ENCODE measurements around the gene ASCL5. TPM values are rescaled to one million over a fixed set of nuclear protein-coding genes. Genes with fewer than 3 reads are reported as not detected.
A peak's percentile ranks its signal among the peaks of the same experiment; 100 is the strongest.

Gene ASCL5
- total RNA-seq, 2 donors from 2014 or later: 1.2 to 1.8 TPM

GRCh38 chr1:201115390-201115937, 11.5 kb downstream of the ASCL5 start:
- peaks cover 40% of the 10 kb centered on the region for H3K27me3 Mint-ChIP-seq (ENCODE audit: insufficient read depth)
- H3K9me3 Mint-ChIP-seq: no peaks in the 10 kb centered on the region
- no peak overlapping the region for H3K27ac Mint-ChIP-seq
- Histone ChIP-seq H3K4me1 (ENCODE audit: control insufficient read depth, insufficient read depth, low read length) (no peaks in the 10 kb centered on the region), H3K36me3 (ENCODE audit: control insufficient read depth, insufficient read depth, low read length) (no peaks in the 10 kb centered on the region), H3K9me3 (ENCODE audit: control insufficient read depth, low read length) (no peaks in the 10 kb centered on the region), H3K27me3 (ENCODE audit: control insufficient read depth, insufficient read depth, low read length, poor library complexity, severe bottlenecking) (peaks cover 30% of the 10 kb centered on the region), H3K9ac (ENCODE audit: extremely low read depth, low read length, poor library complexity, severe bottlenecking) (no peak overlapping the region), H3K4me3 (ENCODE audit: low read length) (no peak overlapping the region), H3K27ac (ENCODE audit: low read depth, low read length) (no peak overlapping the region)
- peaks cover 4% of the 10 kb centered on the region for H3K4me1 Mint-ChIP-seq
- no peak for DNase-seq
- 95 to 96% methylated on average over 15 to 25 of the region's 25 CpGs for WGBS, 2 experiments (ENCODE audit: insufficient coverage in 1 of 2, insufficient read length in 1 of 2)
- no peak for TF ChIP-seq CTCF (conservative IDR thresholded peaks at IDR 0.05)
- H3K4me3 Mint-ChIP-seq: no peak overlapping the region
- H3K36me3 Mint-ChIP-seq (ENCODE audit: low read depth): no peaks in the 10 kb centered on the region

- WGBS, 2 experiments (ENCODE audit: insufficient coverage in 1 of 2, insufficient read length in 1 of 2): 4% methylated on average over 41 to 88 of the region's 88 CpGs
- peaks cover 45% of the 10 kb centered on the region for H3K27me3 Mint-ChIP-seq (ENCODE audit: insufficient read depth)
- peaks cover 30% of the 10 kb centered on the region for H3K27me3 ChIP-seq (ENCODE audit: control insufficient read depth, insufficient read depth, low read length, poor library complexity, severe bottlenecking)
- H3K27ac Mint-ChIP-seq: no peak overlapping the region
- peak overlapping the region; percentile 61 for H3K4me3 Mint-ChIP-seq
- no peaks in the 10 kb centered on the region for H3K4me1 ChIP-seq (ENCODE audit: control insufficient read depth, insufficient read depth, low read length)
- DNase-seq: peak; percentile 98
- no peaks in the 10 kb centered on the region for H3K36me3 ChIP-seq (ENCODE audit: control insufficient read depth, insufficient read depth, low read length)
- no peaks in the 10 kb centered on the region for H3K36me3 Mint-ChIP-seq (ENCODE audit: low read depth)
- H3K27ac ChIP-seq (ENCODE audit: low read depth, low read length): no peak overlapping the region
- H3K4me3 ChIP-seq (ENCODE audit: low read length): peak overlapping the region; percentile 75
- no peak overlapping the region for H3K9ac ChIP-seq (ENCODE audit: extremely low read depth, low read length, poor library complexity, severe bottlenecking)
- TF ChIP-seq CTCF (conservative IDR thresholded peaks at IDR 0.05): peak; percentile 87
- H3K9me3 Mint-ChIP-seq: no peaks in the 10 kb centered on the region
- peaks cover 4% of the 10 kb centered on the region for H3K4me1 Mint-ChIP-seq
- no peaks in the 10 kb centered on the region for H3K9me3 ChIP-seq (ENCODE audit: control insufficient read depth, low read length)
Observed at GRCh38 chr1:201114245-201115131, 12.5 kb downstream of the ASCL5 start.

- DNase-seq: no peak
- Mint-ChIP-seq H3K9me3 (no peaks in the 10 kb centered on the region), H3K27ac (no peak overlapping the region), H3K4me3 (peak overlapping the region; percentile 61), H3K27me3 (ENCODE audit: insufficient read depth) (peaks cover 45% of the 10 kb centered on the region), H3K4me1 (peaks cover 7% of the 10 kb centered on the region), H3K36me3 (ENCODE audit: low read depth) (no peaks in the 10 kb centered on the region)
- Histone ChIP-seq H3K36me3 (ENCODE audit: control insufficient read depth, insufficient read depth, low read length) (no peaks in the 10 kb centered on the region), H3K27me3 (ENCODE audit: control insufficient read depth, insufficient read depth, low read length, poor library complexity, severe bottlenecking) (peaks cover 30% of the 10 kb centered on the region), H3K4me3 (ENCODE audit: low read length) (no peak overlapping the region), H3K27ac (ENCODE audit: low read depth, low read length) (no peak overlapping the region), H3K9me3 (ENCODE audit: control insufficient read depth, low read length) (no peaks in the 10 kb centered on the region), H3K9ac (ENCODE audit: extremely low read depth, low read length, poor library complexity, severe bottlenecking) (no peak overlapping the region), H3K4me1 (ENCODE audit: control insufficient read depth, insufficient read depth, low read length) (no peaks in the 10 kb centered on the region)
- WGBS, 2 experiments (ENCODE audit: insufficient coverage in 1 of 2, insufficient read length in 1 of 2): 48 to 49% methylated on average over 7 to 17 of the region's 17 CpGs
- TF ChIP-seq CTCF (conservative IDR thresholded peaks at IDR 0.05): no peak
Observed at GRCh38 chr1:201113451-201114244, 13.3 kb downstream of the ASCL5 start.
